Stimulated activated CD8-positive, alpha-beta memory T cell treated with anti-CD3 and anti-CD28 coated beads, Interleukin-2, amount 100 ng/mL, for 48 hours (primary cell): ENCODE measurements around the gene PRKCE.
A peak's percentile ranks its signal among the peaks of the same experiment; 100 is the strongest.

Source experiments
- DNase-seq, 2 donors: peaks; one replicate each; pipeline ENCODE4 v3.0.0-alpha.2; 2020; ENCODE audit warnings: low read depth in 2 of 2

PRKCE gene

GRCh38 chr2:46144133-46144800 lies 492.8 kb downstream of the PRKCE start:
- DNase-seq = peak; percentile 7 to 21

- DNase-seq = no peak
These were observed 493.5 kb downstream of the PRKCE start for GRCh38 chr2:46145017-46145416.

- DNase-seq = no peak
These were observed 494.4 kb downstream of the PRKCE start for GRCh38 chr2:46145840-46146239.

- no peak for DNase-seq
These were observed 495.5 kb downstream of the PRKCE start for GRCh38 chr2:46146866-46147502.

- DNase-seq = no peak
These were observed 496.3 kb downstream of the PRKCE start for GRCh38 chr2:46147626-46148368.

- no peak for DNase-seq
These were observed 496.9 kb downstream of the PRKCE start for GRCh38 chr2:46148369-46148736.

GRCh38 chr2:46150445-46150955 lies 499.0 kb downstream of the PRKCE start:
- no peak for DNase-seq

- DNase-seq = no peak
These were observed 500.1 kb downstream of the PRKCE start for GRCh38 chr2:46151577-46151976.

- no peak for DNase-seq
These were observed 502.7 kb downstream of the PRKCE start for GRCh38 chr2:46153996-46154753.

- DNase-seq = no peak
These were observed 505.8 kb downstream of the PRKCE start for GRCh38 chr2:46157072-46157965.

GRCh38 chr2:46157966-46158310 lies 506.5 kb downstream of the PRKCE start:
- no peak for DNase-seq

- no peak for DNase-seq
These were observed 507.2 kb downstream of the PRKCE start for GRCh38 chr2:46158661-46159060.

- DNase-seq = no peak
These were observed 508.9 kb downstream of the PRKCE start for GRCh38 chr2:46160326-46160725.

GRCh38 chr2:46161315-46161714 lies 509.8 kb downstream of the PRKCE start:
- no peak for DNase-seq

GRCh38 chr2:46161911-46162310 lies 510.4 kb downstream of the PRKCE start:
- DNase-seq = no peak

GRCh38 chr2:46162329-46163097 lies 511.0 kb downstream of the PRKCE start:
- no peak for DNase-seq

- no peak for DNase-seq
These were observed 511.6 kb downstream of the PRKCE start for GRCh38 chr2:46163098-46163430.

- no peak for DNase-seq
These were observed 512.5 kb downstream of the PRKCE start for GRCh38 chr2:46163804-46164528.

GRCh38 chr2:46164529-46165301 lies 513.2 kb downstream of the PRKCE start:
- no peak for DNase-seq
